GM21576 (cell line): Measurements from ENCODE around the gene TUBA1B.

Experiments used
- ATAC-seq: cut with Tn5 transposase; IDR thresholded peaks from one replicate; pipeline ENCODE4 v1.9.1; 2021; ENCODE audit warnings: mild to moderate bottlenecking, moderate library complexity; ENCODE audit not compliant: unreplicated experiment

The TUBA1B gene

DNA sequence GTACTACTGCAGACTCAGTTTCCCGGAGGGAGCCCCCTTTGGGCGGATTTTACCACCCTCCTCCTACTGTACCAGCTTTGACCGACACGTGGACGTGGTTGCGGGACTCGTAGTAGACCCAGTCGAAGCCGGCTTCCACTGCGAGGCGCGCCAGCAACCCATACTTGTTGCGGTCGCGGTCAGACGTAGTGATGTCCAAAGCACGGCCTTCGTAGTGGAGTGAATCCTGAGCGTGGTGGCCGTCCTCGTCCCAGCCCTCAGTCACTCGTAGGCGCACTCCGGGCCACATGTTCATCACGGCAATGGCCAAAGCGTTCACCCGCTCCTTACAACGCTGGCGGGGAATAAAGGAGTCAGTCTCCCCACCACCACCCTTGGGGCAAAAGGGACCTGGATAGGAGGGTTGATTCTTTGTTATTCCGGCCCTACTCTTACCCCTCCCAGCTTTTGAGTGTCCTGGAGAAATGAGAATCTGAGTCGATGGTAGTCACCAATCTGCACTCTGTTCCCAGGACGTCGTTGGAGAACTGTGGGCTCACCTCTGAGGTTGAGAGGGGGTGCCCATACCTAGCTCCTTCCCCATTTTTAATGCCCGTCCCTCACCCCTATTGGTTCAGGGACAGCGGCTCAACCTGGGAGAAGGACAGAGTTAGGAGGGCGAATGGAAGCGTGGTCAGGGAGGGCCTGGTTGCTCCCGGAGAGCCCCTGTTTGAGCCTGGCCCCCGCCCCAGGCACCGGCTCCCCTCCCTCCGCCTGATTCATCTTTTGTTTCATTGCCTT lies 39.9 kb downstream of the TUBA1B start:
- ATAC-seq: no peak

DNA sequence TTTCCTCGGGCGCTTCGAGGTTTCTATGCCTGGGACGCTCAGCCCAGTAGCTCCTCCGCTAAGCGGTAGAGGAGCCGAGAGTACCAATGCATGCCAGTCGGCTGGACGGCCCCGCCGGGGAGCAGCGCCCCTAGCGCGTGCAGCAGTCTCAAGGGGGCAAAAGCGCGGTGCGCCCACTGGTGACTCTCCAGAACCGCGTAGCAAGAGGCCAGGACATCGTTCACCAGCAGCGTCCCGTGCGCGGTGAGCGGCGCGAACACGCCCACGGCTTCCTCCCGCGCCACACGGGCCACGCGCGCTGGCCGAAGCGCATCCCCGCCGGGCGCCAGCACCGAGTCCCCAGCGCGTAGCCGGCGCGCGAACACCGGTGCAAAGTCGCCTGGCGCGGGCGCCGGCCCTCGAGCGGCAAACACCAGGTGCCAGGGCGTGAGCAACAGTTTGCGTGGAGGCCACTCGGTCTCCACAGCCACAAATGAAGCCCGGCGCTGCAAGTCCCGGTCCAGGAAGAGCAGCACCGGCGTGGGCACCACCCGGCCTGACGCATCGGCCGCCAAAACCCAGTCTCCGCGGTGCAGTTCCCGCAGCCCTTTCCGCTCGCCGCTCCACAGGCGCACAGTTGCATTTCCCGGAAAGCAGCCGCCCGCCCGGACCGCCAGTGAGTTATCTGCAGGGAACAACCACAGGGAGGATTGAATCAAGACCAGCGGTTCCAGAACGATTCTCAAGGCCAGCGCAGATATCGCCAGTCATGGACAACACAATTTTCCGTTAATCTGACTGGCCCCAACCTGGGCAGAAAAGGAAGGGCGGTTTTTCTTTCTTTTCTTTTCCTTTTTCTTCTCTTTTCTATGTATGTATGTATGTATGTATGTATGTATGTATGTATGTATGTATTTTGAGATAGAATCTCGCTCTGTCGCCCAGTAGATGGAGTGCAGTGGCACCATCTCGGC lies 41.1 kb downstream of the TUBA1B start:
- no peak for ATAC-seq

DNA sequence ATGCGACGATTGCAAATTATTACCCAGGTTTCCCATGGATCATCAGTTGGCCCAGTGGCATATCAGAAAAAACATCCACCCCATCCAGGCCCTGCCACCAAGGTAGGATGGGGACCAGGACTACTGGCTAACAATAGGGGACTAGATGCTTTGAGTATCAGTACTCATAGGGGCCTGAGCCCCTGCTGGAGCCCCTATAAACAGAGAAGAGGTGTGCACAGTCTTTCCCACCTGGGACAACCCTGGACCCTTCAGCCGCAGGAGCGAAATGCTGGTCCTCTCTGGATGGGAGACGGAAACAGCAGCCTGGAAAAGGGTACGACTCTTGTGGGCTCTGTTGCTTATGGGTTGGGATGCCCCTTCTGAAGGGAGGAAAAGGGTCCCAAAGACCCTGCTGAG lies 42.3 kb downstream of the TUBA1B start:
- ATAC-seq: no peak

DNA sequence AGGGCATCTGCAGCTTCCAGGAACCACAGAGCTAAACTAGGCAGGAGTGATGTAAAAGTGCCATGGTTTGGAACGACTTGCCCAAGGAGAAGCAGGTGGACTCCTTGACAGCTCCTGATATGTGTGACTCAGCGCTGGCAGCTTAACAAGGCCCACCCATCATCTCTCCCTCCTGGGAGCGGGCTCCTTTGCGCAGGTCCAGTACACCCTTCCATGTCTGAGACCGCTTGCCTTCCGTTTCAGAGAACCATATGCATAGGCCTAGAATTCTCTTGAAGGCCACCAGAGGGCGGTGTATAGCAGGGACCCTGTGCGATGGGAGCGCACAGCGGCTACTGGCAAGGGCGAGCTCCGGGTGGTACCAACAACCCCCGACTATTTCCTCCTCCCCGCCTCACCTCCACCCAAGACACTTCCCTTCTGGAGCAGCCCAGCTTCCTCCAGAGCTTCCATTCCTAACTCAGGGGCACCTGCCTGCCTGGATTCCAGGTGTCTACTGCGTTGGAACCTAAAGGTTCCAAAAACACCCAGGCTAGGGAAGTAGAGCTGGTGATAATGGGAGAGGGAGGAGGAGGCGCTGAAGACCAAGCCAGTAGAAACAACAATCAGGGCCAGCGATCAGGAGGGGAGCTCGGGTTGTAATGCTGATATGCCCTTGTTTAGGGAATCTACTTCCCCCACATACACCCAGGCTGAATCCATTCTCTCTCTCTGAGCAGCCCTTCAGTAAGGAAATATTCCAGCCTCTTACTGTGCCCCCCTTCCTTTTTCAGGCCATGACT lies 42.9 kb downstream of the TUBA1B start:
- peak; percentile 80 for ATAC-seq

DNA sequence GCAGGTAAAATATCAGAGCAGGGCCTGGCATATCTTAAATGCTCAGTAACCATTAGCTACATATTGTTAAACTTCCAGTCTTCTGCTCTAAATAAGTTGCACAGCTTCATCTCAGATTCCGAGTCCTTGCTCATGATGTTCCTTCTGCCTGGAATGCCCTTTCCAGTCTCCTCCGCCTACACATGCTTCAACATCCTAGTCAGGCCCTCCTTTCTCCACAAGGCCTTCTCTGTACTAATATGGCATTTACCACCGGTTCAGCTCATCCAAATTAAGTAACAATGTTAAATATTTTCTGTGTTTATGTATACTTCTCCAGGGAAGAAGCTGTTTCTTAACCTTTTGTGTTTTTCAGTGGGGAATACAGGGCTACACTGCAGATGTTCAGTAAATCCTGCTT lies 45.1 kb downstream of the TUBA1B start:
- no peak for ATAC-seq

DNA sequence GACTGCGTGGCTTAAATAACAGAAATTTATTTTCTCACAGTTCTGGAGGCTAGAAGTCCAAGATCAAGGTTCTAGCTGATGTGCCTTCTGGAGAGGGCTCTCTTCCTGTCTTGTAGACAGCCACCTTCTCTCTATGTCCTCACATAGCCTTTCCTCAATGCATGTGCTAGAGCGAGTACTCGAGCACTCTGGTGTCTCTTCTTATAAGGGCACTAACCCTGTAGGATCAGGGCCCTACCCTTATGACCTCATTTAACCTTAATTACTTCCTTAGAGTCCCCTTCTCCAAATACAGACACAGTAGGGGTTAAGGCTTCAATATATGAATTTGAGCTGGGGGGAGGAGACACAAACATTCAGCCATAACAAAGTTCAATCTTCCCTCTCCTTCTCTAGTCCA lies 46.8 kb downstream of the TUBA1B start:
- ATAC-seq: no peak

DNA sequence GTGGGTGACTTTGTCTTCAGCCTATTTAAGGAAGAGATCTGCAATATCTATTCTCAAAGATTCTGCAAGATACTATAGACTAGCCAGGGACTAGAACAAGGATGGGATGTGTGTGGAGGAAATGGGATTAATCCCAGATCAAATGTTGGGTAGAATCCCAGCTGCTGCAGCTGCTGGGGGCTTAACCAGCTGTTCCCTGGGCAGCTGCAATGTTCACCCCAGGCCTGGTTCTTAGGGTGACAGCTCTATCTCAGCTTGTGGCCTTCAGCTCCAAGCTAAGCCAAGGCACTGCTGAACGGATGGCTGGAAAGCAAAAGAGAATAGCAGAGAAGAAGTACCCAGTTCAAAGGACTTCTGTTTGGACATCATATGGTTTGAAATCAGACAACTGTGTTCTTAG lies 51.4 kb downstream of the TUBA1B start:
- no peak for ATAC-seq
